Neural cell (in vitro differentiated cells): Measurements from ENCODE around the gene MYOF. TPM values are rescaled to one million over a fixed set of nuclear protein-coding genes. Genes with fewer than 3 reads are reported as not detected.
"Not testable (repeated sequence)": the region's sequence is repeated elsewhere in the genome, so short reads cannot be mapped to it uniquely, and the experiment has no call there.

Experiments
- H2AFZ ChIP-seq: fragments of 200-600, 300-800 bp; sonication (generic), shearing (Covaris generic); 2 replicates; pipeline ENCODE4 v1.6.0; 2014; ENCODE audit warnings: low read depth, mild to moderate bottlenecking, antibody characterized with exemption, low read length, moderate library complexity
- H3F3A ChIP-seq: fragments of 200-600 bp; shearing (Covaris generic); 2 replicates; pipeline ENCODE4 v1.6.1; 2016; ENCODE audit warnings: mild to moderate bottlenecking, moderate library complexity, mixed read lengths, antibody characterized with exemption, low read length; ENCODE audit not compliant: insufficient read depth, poor library complexity, severe bottlenecking
- H3K27ac ChIP-seq: fragments of 200-600, 300-800 bp; sonication (generic), shearing (Covaris generic); 2 replicates; pipeline ENCODE4 v1.5.1; 2014; ENCODE audit warnings: mild to moderate bottlenecking, low read length, moderate library complexity
- H3K27me3 ChIP-seq: fragments of 300-800, 200-600 bp; sonication (generic), shearing (Covaris generic); 2 replicates; pipeline ENCODE4 v1.6.0; 2014; ENCODE audit warnings: mild to moderate bottlenecking, low read depth, low read length, moderate library complexity; ENCODE audit not compliant: insufficient read depth
- H3K36me3 ChIP-seq: fragments of 300-800, 200-600 bp; sonication (generic), shearing (Covaris generic); 2 replicates; pipeline ENCODE4 v1.5.1; 2014; ENCODE audit warnings: mild to moderate bottlenecking, antibody characterized with exemption, low read length, moderate library complexity; ENCODE audit not compliant: insufficient read depth
- H3K4me2 ChIP-seq: fragments of 300-800, 200-600 bp; sonication (generic), shearing (Covaris generic); 2 replicates; pipeline ENCODE4 v1.6.0; 2014; ENCODE audit warnings: mild to moderate bottlenecking, low read length
- H3K4me3 ChIP-seq: fragments of 300-800, 200-600 bp; sonication (generic), shearing (Covaris generic); 2 replicates; pipeline ENCODE4 v1.5.1; 2014; ENCODE audit warnings: mild to moderate bottlenecking, low read length, moderate library complexity
- H3K79me2 ChIP-seq: fragments of 200-600 bp; shearing (Covaris generic); replicated peaks from 2 replicates; pipeline ENCODE4 v1.6.0; 2014; ENCODE audit warnings: mild to moderate bottlenecking, low read length, moderate library complexity; ENCODE audit not compliant: insufficient read depth
- H3K9ac ChIP-seq: fragments of 300-800, 200-600 bp; sonication (generic), shearing (Covaris generic); 2 replicates; pipeline ENCODE4 v1.6.1; 2016; ENCODE audit warnings: mild to moderate bottlenecking, low read length, mixed read lengths
- H3K9me2 ChIP-seq: fragments of 200-600 bp; shearing (Covaris generic); 2 replicates; pipeline ENCODE4 v1.6.1; 2016; ENCODE audit warnings: mild to moderate bottlenecking, low read length, mixed read lengths; ENCODE audit not compliant: insufficient read depth
- H3K9me3 ChIP-seq: fragments of 200-600, 300-800 bp; sonication (generic), shearing (Covaris generic); 2 replicates; pipeline ENCODE4 v1.6.1; 2016; ENCODE audit warnings: mild to moderate bottlenecking, mixed run types, low read length, moderate library complexity, mixed read lengths
- H4K20me1 ChIP-seq: fragments of 200-600 bp; shearing (Covaris generic); 2 replicates; pipeline ENCODE4 v1.6.1; 2016; ENCODE audit warnings: mild to moderate bottlenecking, mixed run types; ENCODE audit not compliant: insufficient read depth
- EP300 ChIP-seq: fragments of 450-650 bp; conservative IDR thresholded peaks from 2 replicates; pipeline ENCODE4 v1.6.1; 2014; ENCODE audit warnings: antibody characterized with exemption, mild to moderate bottlenecking, moderate library complexity; ENCODE audit not compliant: poor library complexity, severe bottlenecking
- EZH2 ChIP-seq: fragments of 200-600, 300-800 bp; shearing (Covaris generic), sonication (generic); IDR thresholded peaks from 2 replicates; pipeline ENCODE4 v1.6.1; 2014; ENCODE audit warnings: antibody characterized with exemption, low read length, borderline replicate concordance, mild to moderate bottlenecking; ENCODE audit not compliant: insufficient read depth, poor library complexity, severe bottlenecking
- MXI1 ChIP-seq: fragments of 450-650 bp; conservative IDR thresholded peaks from 2 replicates; pipeline ENCODE4 v1.6.1; 2014; ENCODE audit warnings: antibody characterized with exemption, mild to moderate bottlenecking; ENCODE audit not compliant: poor library complexity, severe bottlenecking
- POLR2AphosphoS5 ChIP-seq: IDR thresholded peaks from 2 replicates; pipeline ENCODE4 v1.6.1; 2012
- RAD21 ChIP-seq: fragments of 450-650 bp; conservative IDR thresholded peaks from 2 replicates; pipeline ENCODE4 v1.6.1; 2014; ENCODE audit warnings: antibody characterized with exemption, mild to moderate bottlenecking, moderate library complexity
- SMC3 ChIP-seq: fragments of 450-650 bp; conservative IDR thresholded peaks from 2 replicates; pipeline ENCODE4 v1.6.1; 2014; ENCODE audit warnings: antibody characterized with exemption, mild to moderate bottlenecking, moderate library complexity; ENCODE audit not compliant: poor library complexity
- TAF1 ChIP-seq: IDR thresholded peaks from 2 replicates; pipeline ENCODE4 v1.6.1; 2012; ENCODE audit warnings: low read depth
- polyA plus RNA-seq: library from polyadenylated mRNA; depleted of rRNA; stranded (reverse); fragments of >200 nt; gene quantifications from 2 replicates; pipeline ENCODE4 v1.2.3, GENCODE V29; 2014
- TF ChIP-seq, protein P1 (sequence below): fragments of 450-650 bp; IDR thresholded peaks from 2 replicates; pipeline ENCODE4 v1.5.1; 2014; ENCODE audit warnings: antibody characterized with exemption, mild to moderate bottlenecking, moderate library complexity; ENCODE audit not compliant: poor library complexity, severe bottlenecking
- TF ChIP-seq, protein P2 (sequence below): IDR thresholded peaks from 2 replicates; pipeline ENCODE4 v1.6.1; 2012; ENCODE audit warnings: borderline replicate concordance

MYOF gene
- polyA plus RNA-seq, 1 donor from 2014 or later = 0.47 TPM

DNA sequence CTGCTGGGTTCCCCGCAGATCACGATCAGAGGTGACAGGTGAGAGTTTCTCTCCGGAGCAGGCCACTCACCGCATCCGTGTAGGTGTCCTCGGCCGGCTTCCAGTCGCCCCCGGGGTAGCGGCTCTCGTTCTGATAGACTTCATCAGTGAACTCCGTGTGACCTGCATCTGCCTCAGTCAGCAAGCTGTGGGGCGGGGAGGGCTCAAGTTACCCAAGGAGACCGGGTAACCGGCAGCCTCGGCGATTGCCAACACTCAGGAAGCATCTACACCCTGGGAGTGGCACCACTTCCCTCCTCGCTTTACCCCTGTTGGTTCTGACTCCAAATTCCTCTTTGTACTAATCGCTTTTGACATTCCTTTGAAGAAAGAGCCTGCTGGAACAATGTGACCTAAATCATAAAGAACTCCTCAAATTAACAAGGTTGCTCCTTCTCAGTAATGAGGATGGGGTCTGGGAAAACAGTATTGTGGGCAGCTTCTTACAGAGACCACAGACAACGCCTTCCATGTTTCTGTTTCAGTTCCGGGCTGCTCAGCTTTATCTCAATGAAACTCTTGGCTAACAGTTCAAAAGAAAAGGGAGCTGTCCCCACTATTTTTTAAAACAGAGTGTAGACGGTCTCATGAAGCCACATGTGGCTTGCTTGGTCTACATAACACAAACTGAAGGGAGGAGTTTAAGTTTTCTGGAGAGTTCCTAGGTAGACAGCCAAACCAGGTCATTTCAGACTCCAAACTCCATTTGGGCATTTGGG is 118.1 kb downstream of the MYOF start:
- H3K36me3 ChIP-seq = no peaks in the 10 kb centered on the region
- no peak overlapping the region for H3K27ac ChIP-seq
- H4K20me1 ChIP-seq = no peaks in the 10 kb centered on the region
- H3K9me2 ChIP-seq = no peaks in the 10 kb centered on the region
- H3K79me2 ChIP-seq = no peaks in the 10 kb centered on the region
- H3K9ac ChIP-seq = no peak overlapping the region
- no peak overlapping the region for H3K4me3 ChIP-seq
- H3K27me3 ChIP-seq = no peaks in the 10 kb centered on the region
- no peaks in the 10 kb centered on the region for H3F3A ChIP-seq
- H3K9me3 ChIP-seq = no peaks in the 10 kb centered on the region
- H3K4me2 ChIP-seq = no peak overlapping the region
- no peak overlapping the region for H2AFZ ChIP-seq
- no peak for TF ChIP-seq MXI1
- TF ChIP-seq EP300 = no peak
- TF ChIP-seq, protein P1, sequence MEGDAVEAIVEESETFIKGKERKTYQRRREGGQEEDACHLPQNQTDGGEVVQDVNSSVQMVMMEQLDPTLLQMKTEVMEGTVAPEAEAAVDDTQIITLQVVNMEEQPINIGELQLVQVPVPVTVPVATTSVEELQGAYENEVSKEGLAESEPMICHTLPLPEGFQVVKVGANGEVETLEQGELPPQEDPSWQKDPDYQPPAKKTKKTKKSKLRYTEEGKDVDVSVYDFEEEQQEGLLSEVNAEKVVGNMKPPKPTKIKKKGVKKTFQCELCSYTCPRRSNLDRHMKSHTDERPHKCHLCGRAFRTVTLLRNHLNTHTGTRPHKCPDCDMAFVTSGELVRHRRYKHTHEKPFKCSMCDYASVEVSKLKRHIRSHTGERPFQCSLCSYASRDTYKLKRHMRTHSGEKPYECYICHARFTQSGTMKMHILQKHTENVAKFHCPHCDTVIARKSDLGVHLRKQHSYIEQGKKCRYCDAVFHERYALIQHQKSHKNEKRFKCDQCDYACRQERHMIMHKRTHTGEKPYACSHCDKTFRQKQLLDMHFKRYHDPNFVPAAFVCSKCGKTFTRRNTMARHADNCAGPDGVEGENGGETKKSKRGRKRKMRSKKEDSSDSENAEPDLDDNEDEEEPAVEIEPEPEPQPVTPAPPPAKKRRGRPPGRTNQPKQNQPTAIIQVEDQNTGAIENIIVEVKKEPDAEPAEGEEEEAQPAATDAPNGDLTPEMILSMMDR = no peak
- TF ChIP-seq SMC3 = no peak
- no peak for TF ChIP-seq TAF1
- TF ChIP-seq, protein P2, sequence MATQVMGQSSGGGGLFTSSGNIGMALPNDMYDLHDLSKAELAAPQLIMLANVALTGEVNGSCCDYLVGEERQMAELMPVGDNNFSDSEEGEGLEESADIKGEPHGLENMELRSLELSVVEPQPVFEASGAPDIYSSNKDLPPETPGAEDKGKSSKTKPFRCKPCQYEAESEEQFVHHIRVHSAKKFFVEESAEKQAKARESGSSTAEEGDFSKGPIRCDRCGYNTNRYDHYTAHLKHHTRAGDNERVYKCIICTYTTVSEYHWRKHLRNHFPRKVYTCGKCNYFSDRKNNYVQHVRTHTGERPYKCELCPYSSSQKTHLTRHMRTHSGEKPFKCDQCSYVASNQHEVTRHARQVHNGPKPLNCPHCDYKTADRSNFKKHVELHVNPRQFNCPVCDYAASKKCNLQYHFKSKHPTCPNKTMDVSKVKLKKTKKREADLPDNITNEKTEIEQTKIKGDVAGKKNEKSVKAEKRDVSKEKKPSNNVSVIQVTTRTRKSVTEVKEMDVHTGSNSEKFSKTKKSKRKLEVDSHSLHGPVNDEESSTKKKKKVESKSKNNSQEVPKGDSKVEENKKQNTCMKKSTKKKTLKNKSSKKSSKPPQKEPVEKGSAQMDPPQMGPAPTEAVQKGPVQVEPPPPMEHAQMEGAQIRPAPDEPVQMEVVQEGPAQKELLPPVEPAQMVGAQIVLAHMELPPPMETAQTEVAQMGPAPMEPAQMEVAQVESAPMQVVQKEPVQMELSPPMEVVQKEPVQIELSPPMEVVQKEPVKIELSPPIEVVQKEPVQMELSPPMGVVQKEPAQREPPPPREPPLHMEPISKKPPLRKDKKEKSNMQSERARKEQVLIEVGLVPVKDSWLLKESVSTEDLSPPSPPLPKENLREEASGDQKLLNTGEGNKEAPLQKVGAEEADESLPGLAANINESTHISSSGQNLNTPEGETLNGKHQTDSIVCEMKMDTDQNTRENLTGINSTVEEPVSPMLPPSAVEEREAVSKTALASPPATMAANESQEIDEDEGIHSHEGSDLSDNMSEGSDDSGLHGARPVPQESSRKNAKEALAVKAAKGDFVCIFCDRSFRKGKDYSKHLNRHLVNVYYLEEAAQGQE = no peak
- TF ChIP-seq EZH2 = no peak
- no peak for TF ChIP-seq RAD21
- TF ChIP-seq POLR2AphosphoS5 = no peak

DNA sequence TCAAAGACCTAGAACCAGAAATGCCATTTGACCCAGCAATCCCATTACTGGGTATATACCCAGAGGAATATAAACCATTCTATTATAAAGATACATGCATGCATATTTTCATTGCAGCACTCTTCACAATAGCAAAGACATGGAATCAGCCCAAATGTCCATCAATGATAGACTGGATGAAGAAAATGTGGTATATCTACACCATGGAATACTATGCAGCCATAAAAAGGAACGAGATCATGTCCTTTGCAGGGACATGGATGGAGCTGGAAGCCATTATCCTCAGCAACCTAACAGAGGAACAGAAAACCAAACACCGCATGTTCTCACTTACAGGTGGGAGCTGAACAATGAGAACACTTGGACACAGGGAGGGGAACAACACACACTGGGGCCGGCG is 123.7 kb downstream of the MYOF start:
- H2AFZ ChIP-seq, H3K4me2 ChIP-seq, H4K20me1 ChIP-seq, H3F3A ChIP-seq, H3K79me2 ChIP-seq, H3K9ac ChIP-seq, H3K36me3 ChIP-seq, H3K4me3 ChIP-seq, H3K27ac ChIP-seq, H3K9me2 ChIP-seq, H3K9me3 ChIP-seq, H3K27me3 ChIP-seq: not testable (repeated sequence)

DNA sequence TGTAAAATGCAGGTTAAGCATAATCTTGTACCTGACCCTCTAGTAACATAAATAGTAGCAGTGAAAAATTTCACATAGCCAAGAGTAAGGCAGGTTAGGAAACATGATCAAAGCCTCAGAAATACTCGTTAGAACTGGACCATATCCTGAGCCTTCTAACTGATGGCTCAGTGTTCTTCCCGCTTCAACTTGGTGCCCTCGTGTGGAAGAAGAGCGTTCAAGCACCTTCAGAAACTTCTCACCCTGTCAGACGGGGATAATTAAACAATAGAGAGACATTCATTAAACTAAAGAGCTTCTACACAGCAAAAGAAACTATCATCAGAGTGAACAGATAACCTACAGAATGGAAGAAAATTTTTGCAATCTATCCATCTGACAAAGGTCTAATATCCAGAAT is 124.5 kb downstream of the MYOF start:
- H3K27me3 ChIP-seq = no peaks in the 10 kb centered on the region
- TF ChIP-seq POLR2AphosphoS5 (no peak), MXI1 (no peak), EZH2 (no peak), SMC3 (peak; percentile 63), EP300 (no peak), TAF1 (no peak), RAD21 (peak; percentile 59)
- TF ChIP-seq, protein P1 = peak; percentile 60
- TF ChIP-seq, protein P2 = no peak
- H3K9me2 ChIP-seq = no peaks in the 10 kb centered on the region
- no peaks in the 10 kb centered on the region for H3K9me3 ChIP-seq
- H3F3A ChIP-seq = no peaks in the 10 kb centered on the region
- H4K20me1 ChIP-seq = no peaks in the 10 kb centered on the region
- no peak overlapping the region for H3K27ac ChIP-seq
- no peaks in the 10 kb centered on the region for H3K79me2 ChIP-seq
- no peak overlapping the region for H3K9ac ChIP-seq
- no peak overlapping the region for H2AFZ ChIP-seq
- no peaks in the 10 kb centered on the region for H3K36me3 ChIP-seq
- H3K4me3 ChIP-seq = no peak overlapping the region
- H3K4me2 ChIP-seq = no peak overlapping the region
